H1 (cell line): Measurements from ENCODE around the gene SLC12A2.

Experiments used
- ASH2L ChIP-seq: fragments of 200-600, 300-600 bp; sonication (generic); IDR thresholded peaks from one replicate; pipeline ENCODE4 v1.7.1; 2017; ENCODE audit warnings: low read length
- CEBPB ChIP-seq: IDR thresholded peaks from 2 replicates; pipeline ENCODE4 v1.6.1; 2012; ENCODE audit warnings: low read depth, low read length
- CREB1 ChIP-seq: IDR thresholded peaks from 2 replicates; pipeline ENCODE4 v1.6.1; 2012; ENCODE audit warnings: inconsistent platforms
- CTCF ChIP-seq, 3 experiments: IDR thresholded peaks; 1 replicate in 2 of 3; 2 replicates in 1 of 3; pipeline versions ENCODE4 v1.5.1 to v1.6.1; 2011; ENCODE audit warnings: low read length in 3 of 3, mild to moderate bottlenecking in 3 of 3, inconsistent platforms in 2 of 3, low read depth in 1 of 3, moderate library complexity in 1 of 3; ENCODE audit not compliant: insufficient read depth in 1 of 3; ENCODE audit errors: control extremely low read depth in 1 of 3
- EZH2 ChIP-seq: fragments of 200-600 bp; sonication (generic); IDR thresholded peaks from 2 replicates; pipeline ENCODE4 v1.7.1; 2012; ENCODE audit warnings: low read depth, mild to moderate bottlenecking, moderate library complexity, low read length, inconsistent platforms; ENCODE audit not compliant: severe bottlenecking
- POLR2AphosphoS5 ChIP-seq: IDR thresholded peaks from 2 replicates; pipeline ENCODE4 v1.6.1; 2011; ENCODE audit warnings: low read depth, low read length
- ZNF274 ChIP-seq: IDR thresholded peaks from 2 replicates; pipeline ENCODE4 v1.7.0; 2012; ENCODE audit warnings: low read length, borderline replicate concordance; ENCODE audit errors: extremely low read depth

DNA sequence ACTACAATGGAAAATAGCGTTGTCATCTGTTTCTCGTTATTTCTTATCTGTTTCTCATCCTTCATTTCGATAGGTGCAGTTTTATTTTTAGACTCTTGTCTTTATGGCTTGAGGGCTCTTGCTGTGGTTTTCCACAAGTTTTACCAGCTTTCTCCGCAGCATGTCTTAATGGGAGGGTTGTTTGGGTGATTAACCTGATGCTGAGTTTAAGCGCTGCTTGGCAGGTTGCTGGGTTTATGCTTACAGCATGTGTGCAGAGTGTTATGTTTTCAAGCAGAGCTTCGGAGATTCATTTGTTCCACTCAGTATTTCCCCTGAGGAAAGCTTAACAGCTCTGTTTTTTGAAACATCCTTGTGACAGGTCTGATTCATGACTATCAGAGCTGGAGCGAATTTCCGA is 154.0 kb downstream of the SLC12A2 start:
- TF ChIP-seq EZH2 (no peak), POLR2AphosphoS5 (no peak), CTCF (IDR thresholded peaks at IDR 0.05; ENCODE audit: control extremely low read depth in 1 of 3, insufficient read depth in 1 of 3, low read depth in 1 of 3, low read length in 3 of 3) (no peak), ZNF274 (no peak), ASH2L (no peak), CREB1 (no peak), CEBPB (no peak)
